ENCODE data around the gene SKI.

SKI gene

DNA sequence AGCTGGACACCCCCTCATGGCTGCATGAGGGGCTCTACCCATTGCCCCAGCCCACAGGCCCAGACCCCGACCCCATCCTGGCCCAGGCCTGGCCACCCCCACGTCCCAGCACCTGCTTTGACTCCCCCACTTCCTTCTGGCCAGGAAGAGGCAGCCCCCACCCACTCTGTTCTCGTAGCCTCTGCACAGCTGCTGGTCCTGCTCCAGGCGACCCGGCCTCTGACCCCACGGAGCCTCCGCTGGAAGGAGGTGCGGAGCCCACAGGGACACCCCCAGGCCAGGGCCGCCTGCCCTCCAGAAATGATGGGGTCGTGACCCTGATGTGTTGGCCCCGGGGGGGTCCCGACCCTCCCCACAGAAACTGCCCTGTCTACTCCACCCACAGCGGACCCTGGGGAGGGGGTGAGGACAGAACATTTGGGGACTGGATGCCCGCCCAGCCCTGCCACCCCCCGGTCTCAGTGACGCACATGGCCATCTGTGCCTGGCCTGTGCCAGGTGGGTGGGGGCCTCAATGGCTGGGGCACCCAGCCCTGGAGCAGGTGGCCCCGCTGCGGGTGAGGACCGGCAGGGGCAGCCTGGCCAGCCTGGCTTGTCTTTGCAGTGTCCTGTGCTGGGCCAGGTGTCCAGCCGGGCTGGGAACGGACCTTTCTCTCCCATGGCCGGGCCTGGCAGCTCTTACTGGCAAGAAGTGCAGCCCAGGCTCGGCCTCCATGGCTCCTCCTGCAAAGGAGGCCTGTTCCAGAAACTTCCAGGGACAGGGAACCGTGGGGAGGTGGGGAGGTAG, 84.6 kb downstream of the SKI start:
- peak overlapping the region; percentile 44 to 46 for H3K4me3 Mint-ChIP-seq
- H3K27me3 Mint-ChIP-seq = no peaks in the 10 kb centered on the region
- H3K9me3 Mint-ChIP-seq = no peaks in the 10 kb centered on the region
- H3K36me3 Mint-ChIP-seq = peaks cover 12 to 22% of the 10 kb centered on the region in 2 donors
- peak overlapping the region; percentile 79 for H3K27ac Mint-ChIP-seq
- peak; percentile 9 to 12 for ATAC-seq (replicated peaks)
- no peak for DNase-seq
- peaks cover 14 to 36% of the 10 kb centered on the region in 2 donors for H3K4me1 Mint-ChIP-seq

GRCh38 chr1:2313651-2314261, 85.6 kb downstream of the SKI start:
- Mint-ChIP-seq H3K9me3 (no peaks in the 10 kb centered on the region), H3K27me3 (no peaks in the 10 kb centered on the region), H3K4me1 (peaks cover 14 to 34% of the 10 kb centered on the region in 2 donors), H3K4me3 (peak overlapping the region; percentile 44 to 46), H3K36me3 (peaks cover 2 to 12% of the 10 kb centered on the region in 2 donors), H3K27ac (peak overlapping the region; percentile 25)
- ATAC-seq (replicated peaks) (no peak), DNase-seq (no peak)

GRCh38 chr1:2314273-2314802, 86.2 kb downstream of the SKI start:
- ATAC-seq (replicated peaks) = peak; percentile 17 to 25
- peaks cover 14 to 34% of the 10 kb centered on the region in 2 donors for H3K4me1 Mint-ChIP-seq

GRCh38 chr1:2314803-2315673, 86.9 kb downstream of the SKI start:
- H3K36me3 Mint-ChIP-seq = peaks cover 0 to 7% of the 10 kb centered on the region in 2 donors
- peak overlapping the region; percentile 86 for H3K27ac Mint-ChIP-seq
- peaks cover 14 to 34% of the 10 kb centered on the region in 2 donors for H3K4me1 Mint-ChIP-seq
- no peaks in the 10 kb centered on the region for H3K27me3 Mint-ChIP-seq
- DNase-seq = no peak
- no peaks in the 10 kb centered on the region for H3K9me3 Mint-ChIP-seq
- peak overlapping the region; percentile 75 to 82 for H3K4me3 Mint-ChIP-seq
- ATAC-seq (replicated peaks) = peak; percentile 31 to 55

More at GRCh38 chr1:2314273-2314802, 86.2 kb downstream of the SKI start:
- Mint-ChIP-seq H3K36me3 (peaks cover 0 to 8% of the 10 kb centered on the region in 2 donors), H3K27ac (no peak overlapping the region), H3K27me3 (no peaks in the 10 kb centered on the region), H3K9me3 (no peaks in the 10 kb centered on the region), H3K4me3 (peak overlapping the region in 1 of 2 donors; percentile 22)
- no peak for DNase-seq

- H3K27ac Mint-ChIP-seq = peak overlapping the region; percentile 86
- no peak for ATAC-seq (replicated peaks)
- H3K9me3 Mint-ChIP-seq = no peaks in the 10 kb centered on the region
- peak overlapping the region; percentile 75 to 82 for H3K4me3 Mint-ChIP-seq
- peaks cover 0 to 5% of the 10 kb centered on the region in 2 donors for H3K27me3 Mint-ChIP-seq
- DNase-seq = no peak
- H3K36me3 Mint-ChIP-seq = peaks cover 0 to 3% of the 10 kb centered on the region in 2 donors
- H3K4me1 Mint-ChIP-seq = peaks cover 14 to 34% of the 10 kb centered on the region in 2 donors
These were observed 87.7 kb downstream of the SKI start for GRCh38 chr1:2315674-2316450.

DNA sequence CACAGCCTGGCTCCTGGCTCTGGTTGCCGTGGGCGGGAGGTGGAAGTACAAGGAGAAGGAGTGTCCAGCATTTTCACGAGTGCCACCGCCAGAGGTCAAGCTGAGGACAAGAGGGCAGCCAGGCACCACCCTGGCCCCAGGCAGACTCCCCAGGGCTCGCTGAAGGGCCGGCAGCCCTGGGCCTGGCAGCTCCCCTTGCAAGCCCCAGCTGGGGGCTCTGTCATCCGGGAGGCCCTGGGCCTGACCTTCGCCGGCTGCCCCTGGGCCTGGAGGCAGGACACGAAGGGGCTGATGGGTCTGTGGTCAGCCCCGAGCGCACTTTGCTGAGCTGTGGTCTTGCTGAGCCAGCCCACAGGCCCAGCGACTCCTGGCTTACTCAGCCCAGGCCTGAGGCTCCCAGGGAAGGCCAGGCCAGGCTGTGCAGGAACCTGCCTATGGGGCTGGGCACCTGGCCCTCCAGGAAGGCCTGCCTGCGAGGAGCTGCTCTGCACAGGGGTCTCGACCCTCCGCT, 88.4 kb downstream of the SKI start:
- H3K36me3 Mint-ChIP-seq = no peaks in the 10 kb centered on the region
- no peak overlapping the region for H3K27ac Mint-ChIP-seq
- H3K9me3 Mint-ChIP-seq = no peaks in the 10 kb centered on the region
- peaks cover 11 to 35% of the 10 kb centered on the region in 2 donors for H3K4me1 Mint-ChIP-seq
- H3K27me3 Mint-ChIP-seq = peaks cover 0 to 12% of the 10 kb centered on the region in 2 donors
- no peak overlapping the region for H3K4me3 Mint-ChIP-seq
- ATAC-seq (replicated peaks) (no peak), DNase-seq (no peak)

- peak overlapping the region in 1 of 2 donors; percentile 3 for H3K4me3 Mint-ChIP-seq
- peaks cover 0 to 19% of the 10 kb centered on the region in 2 donors for H3K27me3 Mint-ChIP-seq
These were observed 89.3 kb downstream of the SKI start for GRCh38 chr1:2317230-2318065.

GRCh38 chr1:2318314-2319278, 90.5 kb downstream of the SKI start:
- Mint-ChIP-seq H3K27ac (no peak overlapping the region), H3K4me3 (no peak overlapping the region), H3K4me1 (peaks cover 2 to 21% of the 10 kb centered on the region in 2 donors), H3K27me3 (peaks cover 0 to 19% of the 10 kb centered on the region in 2 donors), H3K9me3 (no peaks in the 10 kb centered on the region), H3K36me3 (no peaks in the 10 kb centered on the region)
- no peak for ATAC-seq (replicated peaks)
- DNase-seq = no peak

More at GRCh38 chr1:2317230-2318065, 89.3 kb downstream of the SKI start:
- H3K9me3 Mint-ChIP-seq = no peaks in the 10 kb centered on the region
- DNase-seq (no peak), ATAC-seq (replicated peaks) (no peak)
- no peak overlapping the region for H3K27ac Mint-ChIP-seq
- no peaks in the 10 kb centered on the region for H3K36me3 Mint-ChIP-seq
- peaks cover 9 to 33% of the 10 kb centered on the region in 2 donors for H3K4me1 Mint-ChIP-seq

DNA sequence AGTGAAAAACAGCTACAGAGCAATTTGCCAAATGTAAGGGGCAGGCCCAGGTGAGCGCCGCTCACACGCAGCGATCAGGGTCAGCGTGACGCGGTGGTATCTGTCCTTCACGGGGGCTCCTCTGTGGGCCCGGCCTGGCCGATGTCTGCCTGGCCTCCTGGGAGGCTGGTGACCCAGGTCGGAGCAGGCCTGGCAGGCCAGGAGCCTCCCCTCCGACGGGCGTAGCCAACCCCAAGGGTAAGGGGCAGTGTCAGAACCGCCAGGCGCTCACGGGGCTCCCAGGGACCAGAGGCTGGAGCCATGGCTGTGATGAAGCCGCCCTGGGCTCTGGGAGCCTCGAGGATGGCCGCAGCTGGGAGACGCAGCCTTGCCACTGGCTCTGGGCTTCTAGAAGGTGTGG, 91.2 kb downstream of the SKI start:
- ATAC-seq (replicated peaks) (no peak), DNase-seq (no peak)
- peaks cover 0 to 19% of the 10 kb centered on the region in 2 donors for H3K27me3 Mint-ChIP-seq
- no peak overlapping the region for H3K4me3 Mint-ChIP-seq
- H3K9me3 Mint-ChIP-seq = no peaks in the 10 kb centered on the region
- no peak overlapping the region for H3K27ac Mint-ChIP-seq
- no peaks in the 10 kb centered on the region for H3K36me3 Mint-ChIP-seq
- H3K4me1 Mint-ChIP-seq = peaks cover 0 to 15% of the 10 kb centered on the region in 2 donors

GRCh38 chr1:2320006-2320405, 91.9 kb downstream of the SKI start:
- H3K4me1 Mint-ChIP-seq = peaks cover 0 to 15% of the 10 kb centered on the region in 2 donors
- ATAC-seq (replicated peaks) (no peak), DNase-seq (no peak)
- H3K4me3 Mint-ChIP-seq = no peak overlapping the region
- no peaks in the 10 kb centered on the region for H3K36me3 Mint-ChIP-seq
- H3K27me3 Mint-ChIP-seq = peaks cover 1 to 22% of the 10 kb centered on the region in 2 donors
- H3K9me3 Mint-ChIP-seq = no peaks in the 10 kb centered on the region
- no peak overlapping the region for H3K27ac Mint-ChIP-seq

- H3K27me3 Mint-ChIP-seq = peaks cover 5 to 25% of the 10 kb centered on the region in 2 donors
- no peak overlapping the region for H3K27ac Mint-ChIP-seq
- peaks cover 0 to 8% of the 10 kb centered on the region in 2 donors for H3K4me1 Mint-ChIP-seq
- H3K4me3 Mint-ChIP-seq = no peak overlapping the region
- no peaks in the 10 kb centered on the region for H3K9me3 Mint-ChIP-seq
- DNase-seq = no peak
- no peak for ATAC-seq (replicated peaks)
- no peaks in the 10 kb centered on the region for H3K36me3 Mint-ChIP-seq
These were observed 92.9 kb downstream of the SKI start for GRCh38 chr1:2320760-2321667.
